NCI-H2107 treated with DMSO at 0.1 percent for 48 hours (cell line): ENCODE results near the gene MMP15.

Experiments used
- DNase-seq: peaks from one replicate; lab custom pipeline; 2025; ENCODE audit not compliant: unreplicated experiment; lab: John Stamatoyannopoulos, UW

Gene MMP15

GRCh38 chr16:58034774-58035173, 9.2 kb downstream of the MMP15 start:
- DNase-seq: no peak

GRCh38 chr16:58035356-58036170, 10.0 kb downstream of the MMP15 start:
- DNase-seq: no peak

- no peak for DNase-seq
Observed at GRCh38 chr16:58036943-58037342, 11.4 kb downstream of the MMP15 start.

GRCh38 chr16:58037365-58038057, 12.0 kb downstream of the MMP15 start:
- DNase-seq: no peak

- DNase-seq: no peak
Observed at GRCh38 chr16:58038219-58038641, 12.7 kb downstream of the MMP15 start.

- no peak for DNase-seq
Observed at GRCh38 chr16:58039829-58040495, 14.4 kb downstream of the MMP15 start.

- no peak for DNase-seq
Observed at GRCh38 chr16:58040496-58040846, 14.9 kb downstream of the MMP15 start.

- no peak for DNase-seq
Observed at GRCh38 chr16:58040945-58041627, 15.5 kb downstream of the MMP15 start.

GRCh38 chr16:58041628-58041955, 16.0 kb downstream of the MMP15 start:
- DNase-seq: no peak

- DNase-seq: no peak
Observed at GRCh38 chr16:58042001-58042885, 16.7 kb downstream of the MMP15 start.

- no peak for DNase-seq
Observed at GRCh38 chr16:58042886-58043515, 17.4 kb downstream of the MMP15 start.

GRCh38 chr16:58043571-58044155, 18.1 kb downstream of the MMP15 start:
- no peak for DNase-seq

- no peak for DNase-seq
Observed at GRCh38 chr16:58044266-58045019, 18.9 kb downstream of the MMP15 start.

- no peak for DNase-seq
Observed at GRCh38 chr16:58045096-58045495, 19.5 kb downstream of the MMP15 start.

GRCh38 chr16:58046054-58046881, 20.7 kb downstream of the MMP15 start:
- DNase-seq: no peak

GRCh38 chr16:58046936-58047335, 21.4 kb downstream of the MMP15 start:
- DNase-seq: no peak

- no peak for DNase-seq
Observed at GRCh38 chr16:58047557-58048348, 22.2 kb downstream of the MMP15 start.
